IPS DF 4.7 (cell line): Measurements from ENCODE around the gene DGKZ.
A peak's percentile ranks its signal among the peaks of the same experiment; 100 is the strongest.

Experiments
- DNase-seq: peaks from one replicate; pipeline ENCODE4 v3.0.0-alpha.2; 2013; ENCODE audit warnings: low spot score; ENCODE audit errors: extremely low read depth

Gene DGKZ

DNA sequence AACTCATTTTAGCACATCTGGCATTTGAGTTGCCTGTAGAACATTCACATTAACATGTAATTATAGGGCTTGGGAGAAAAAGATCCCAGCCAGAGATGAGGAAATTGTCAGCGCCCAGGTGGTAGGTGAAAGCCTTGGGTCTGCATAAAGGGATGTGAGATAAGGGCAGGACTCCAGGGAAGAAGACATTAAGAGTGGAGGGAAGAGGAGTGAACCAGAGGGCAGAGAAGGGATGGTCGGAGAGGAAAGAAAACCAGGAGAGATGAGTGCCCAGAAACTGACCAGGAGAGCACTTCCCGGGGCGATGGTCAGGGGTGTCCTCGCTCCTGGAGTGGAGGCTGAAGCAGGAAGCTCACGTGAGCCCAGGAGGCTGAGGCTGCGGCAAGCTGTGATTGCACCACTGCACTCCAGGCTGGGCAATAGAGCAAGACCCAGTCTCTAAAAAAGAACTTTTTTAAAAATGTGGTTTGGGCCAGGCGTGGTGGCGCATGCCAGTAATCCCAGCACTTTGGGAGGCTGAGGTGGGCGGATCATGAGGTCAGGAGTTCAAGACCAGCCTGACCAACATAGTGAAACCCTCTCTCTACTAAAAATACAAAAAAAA is 20.3 kb upstream of the DGKZ start:
- no peak for DNase-seq

DNA sequence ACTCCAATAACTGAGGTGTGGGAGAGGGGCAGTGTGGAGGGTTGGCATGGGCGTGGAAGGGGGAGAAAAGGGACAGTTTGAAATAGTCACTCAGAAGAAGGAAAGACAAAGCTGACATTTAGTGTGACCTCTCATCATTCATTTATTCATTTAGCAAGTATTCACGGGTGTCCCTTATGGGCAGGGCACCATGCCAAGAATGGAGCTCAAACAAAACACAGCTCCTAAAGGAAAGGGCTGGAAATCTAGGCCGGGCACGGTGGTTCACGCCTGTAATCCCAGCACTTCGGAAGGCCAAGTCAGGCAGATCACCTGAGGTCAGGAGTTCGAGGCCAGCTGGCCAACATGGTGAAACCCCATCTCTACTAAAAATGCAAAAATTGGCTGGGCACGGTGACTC is 19.4 kb upstream of the DGKZ start:
- DNase-seq: no peak

- DNase-seq: no peak
Measured at GRCh38 chr11:46330154-46330553, 17.1 kb upstream of the DGKZ start.

GRCh38 chr11:46330563-46331281 is 16.5 kb upstream of the DGKZ start:
- DNase-seq: no peak

- DNase-seq: no peak
Measured at GRCh38 chr11:46331282-46331984, 15.8 kb upstream of the DGKZ start.

- no peak for DNase-seq
Measured at GRCh38 chr11:46332093-46332567, 15.1 kb upstream of the DGKZ start.

DNA sequence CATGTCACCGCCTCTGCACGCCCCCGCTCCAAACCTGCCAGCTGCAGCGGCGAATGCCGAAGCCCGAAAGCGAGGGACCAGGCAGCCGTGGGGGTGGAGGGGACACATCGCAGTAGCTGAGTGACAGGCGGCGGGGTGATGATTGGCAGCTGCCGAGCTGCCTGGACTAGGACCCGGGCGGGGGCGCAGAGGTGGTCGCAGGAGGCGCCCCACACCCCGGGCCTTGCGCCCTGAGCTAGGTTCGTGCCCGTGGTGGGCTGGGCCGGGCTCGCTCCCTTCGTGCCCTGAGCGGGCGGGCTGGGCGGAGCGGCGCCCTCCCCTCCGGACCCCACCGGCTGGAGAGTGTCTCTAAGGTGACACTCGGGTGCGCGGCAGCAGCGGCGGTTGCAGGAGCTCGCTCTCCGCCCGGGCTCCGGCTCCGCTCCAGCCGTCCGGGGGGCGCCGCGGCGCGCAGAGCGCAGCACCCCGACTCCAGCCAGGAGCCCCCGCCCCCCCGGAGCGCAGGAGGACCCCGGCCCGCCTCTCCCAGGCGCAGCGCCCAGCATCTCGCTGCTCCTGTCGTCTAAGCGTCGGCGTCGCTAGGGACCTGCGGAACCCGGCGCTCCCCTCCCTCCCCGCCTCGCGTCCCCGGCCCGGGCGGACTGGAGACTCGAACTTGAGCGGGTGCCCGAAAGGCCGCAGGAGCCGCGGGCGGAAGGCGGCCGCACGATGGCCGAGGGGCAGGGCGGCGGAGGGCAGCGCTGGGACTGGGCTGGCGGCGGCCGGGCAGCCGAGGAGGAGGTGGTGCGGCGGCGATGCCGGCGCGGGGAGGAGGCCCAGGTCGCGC is 14.5 kb upstream of the DGKZ start:
- no peak for DNase-seq

DNA sequence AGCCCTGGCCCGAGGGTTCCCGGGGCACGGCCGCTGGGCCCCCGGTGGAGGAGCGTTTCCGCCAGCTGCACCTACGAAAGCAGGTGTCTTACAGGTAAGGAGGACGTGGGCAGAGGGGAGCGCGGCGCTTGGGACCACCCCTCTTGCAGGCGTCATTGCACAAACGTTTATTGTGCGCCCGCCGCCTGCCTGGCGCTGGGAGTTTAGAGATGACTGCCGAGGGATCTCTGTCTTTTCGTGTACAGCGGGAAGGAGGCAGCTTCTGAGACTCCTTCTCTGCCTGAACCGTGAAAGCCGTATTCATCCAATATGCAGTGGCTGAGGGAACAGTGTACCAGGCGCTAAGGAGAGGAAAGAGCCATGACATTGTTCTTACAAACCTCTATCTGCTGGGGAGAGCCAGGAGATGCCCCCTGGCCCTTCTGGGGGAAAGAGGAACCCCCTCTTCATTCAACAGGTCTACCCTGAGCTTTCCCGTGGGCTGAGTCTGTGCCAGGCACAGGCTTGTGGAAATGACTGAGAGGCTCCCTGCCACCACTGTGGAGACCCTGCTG is 13.8 kb upstream of the DGKZ start:
- no peak for DNase-seq

DNA sequence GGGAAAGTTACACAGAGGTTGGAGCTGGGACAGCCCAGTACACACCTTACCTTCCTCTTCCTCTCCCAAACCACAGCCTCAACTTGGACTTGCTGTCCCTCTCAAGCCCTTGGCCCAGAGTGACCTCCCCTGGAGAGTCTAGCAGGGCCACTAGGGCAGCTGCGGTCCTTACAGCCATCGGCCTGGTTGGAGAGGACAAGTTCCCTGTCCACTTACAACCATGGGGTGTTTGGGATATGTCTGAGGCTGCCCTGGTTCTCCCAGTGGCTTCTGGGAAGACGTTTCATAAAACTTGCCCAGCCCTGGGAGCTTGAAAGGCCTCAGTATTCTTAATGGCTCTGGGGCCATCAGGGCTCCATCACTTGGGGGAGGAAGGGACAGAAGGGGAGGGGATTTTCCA is 13.1 kb upstream of the DGKZ start:
- no peak for DNase-seq

- DNase-seq: no peak
Measured at GRCh38 chr11:46335271-46335670, 12.0 kb upstream of the DGKZ start.

- no peak for DNase-seq
Measured at GRCh38 chr11:46335890-46336562, 11.2 kb upstream of the DGKZ start.

DNA sequence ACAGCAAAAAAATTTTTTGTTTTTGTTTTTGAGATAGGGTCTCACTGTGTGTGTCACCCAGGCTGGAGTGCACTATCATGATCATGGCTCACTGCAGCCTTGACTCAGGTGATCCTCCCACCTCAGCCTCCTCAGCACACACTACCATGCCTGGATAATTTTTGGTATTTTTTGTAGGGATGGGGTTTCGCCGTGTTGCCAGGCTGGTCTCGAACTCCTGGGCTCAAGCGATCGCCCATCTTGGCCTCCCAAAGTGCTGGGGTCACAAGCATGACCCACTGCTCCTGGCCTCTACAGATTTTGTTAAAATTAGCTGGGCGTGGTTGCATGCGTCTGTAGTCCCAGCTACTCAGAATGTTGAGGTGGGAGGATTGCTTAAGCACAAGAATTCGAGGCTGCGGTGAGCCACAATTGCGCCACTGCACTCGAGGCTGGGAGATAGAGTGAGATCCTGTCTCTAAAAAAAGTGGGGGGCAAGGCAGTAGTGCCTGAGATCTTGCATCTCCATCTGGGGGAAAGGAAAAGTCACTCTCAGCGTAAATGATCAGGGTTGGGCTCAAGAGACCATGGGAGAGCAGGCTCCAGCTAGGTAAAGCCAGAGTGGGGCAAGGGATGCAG is 10.6 kb upstream of the DGKZ start:
- no peak for DNase-seq

DNA sequence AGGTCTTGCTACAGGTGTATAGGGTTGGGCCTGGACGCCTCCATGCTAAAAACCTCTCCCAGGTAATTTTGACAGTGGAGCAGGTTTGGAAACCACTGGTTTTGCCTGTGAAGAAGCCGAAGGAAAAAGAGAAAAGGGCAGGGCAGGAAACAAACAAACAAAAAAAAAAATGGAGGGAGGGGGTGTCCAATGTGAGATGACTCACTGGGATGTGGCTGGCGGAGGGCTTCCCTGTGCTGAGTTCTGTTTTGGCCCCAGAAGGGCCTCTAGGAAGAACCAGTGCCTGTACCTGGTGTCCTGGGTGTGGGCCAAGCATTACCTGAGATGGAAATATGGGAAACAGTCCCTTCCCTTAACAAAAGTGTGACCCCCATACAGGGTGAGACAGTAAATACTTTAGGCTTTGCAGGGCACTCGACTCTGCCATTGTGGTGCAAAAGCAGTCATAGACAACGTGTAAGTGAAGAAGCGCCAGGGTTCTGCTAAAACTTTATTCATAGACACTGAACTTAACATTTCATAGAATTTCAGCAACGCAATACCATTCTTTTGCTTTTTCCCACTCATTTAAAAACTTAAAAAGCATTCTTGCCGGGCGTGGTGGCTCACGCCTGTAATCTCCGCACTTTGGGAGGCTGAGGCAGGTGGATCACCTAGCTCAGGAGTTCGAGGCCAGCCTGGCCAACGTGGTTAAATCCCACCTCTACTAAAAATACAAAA is 9.5 kb upstream of the DGKZ start:
- DNase-seq: no peak

DNA sequence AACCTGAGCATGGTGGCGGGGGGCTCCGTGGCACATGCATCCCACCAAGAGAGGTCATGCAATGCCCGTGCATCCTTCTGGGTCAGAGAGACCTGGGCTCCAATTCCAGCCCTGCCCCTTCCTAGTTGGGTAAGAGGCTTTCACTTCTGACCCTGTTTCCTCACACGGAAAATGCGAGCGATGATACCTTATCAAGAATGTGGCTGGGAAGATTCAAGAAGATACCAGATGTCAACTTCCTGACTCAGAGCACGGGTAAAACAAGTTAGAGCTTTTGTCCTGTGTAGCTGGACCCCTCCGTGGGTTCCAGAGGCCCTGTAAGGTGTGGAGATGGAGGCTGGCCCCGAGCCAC is 8.7 kb upstream of the DGKZ start:
- no peak for DNase-seq

GRCh38 chr11:46338988-46339666 is 8.1 kb upstream of the DGKZ start:
- peak; percentile 90 for DNase-seq

- no peak for DNase-seq
Measured at GRCh38 chr11:46339816-46340215, 7.4 kb upstream of the DGKZ start.

DNA sequence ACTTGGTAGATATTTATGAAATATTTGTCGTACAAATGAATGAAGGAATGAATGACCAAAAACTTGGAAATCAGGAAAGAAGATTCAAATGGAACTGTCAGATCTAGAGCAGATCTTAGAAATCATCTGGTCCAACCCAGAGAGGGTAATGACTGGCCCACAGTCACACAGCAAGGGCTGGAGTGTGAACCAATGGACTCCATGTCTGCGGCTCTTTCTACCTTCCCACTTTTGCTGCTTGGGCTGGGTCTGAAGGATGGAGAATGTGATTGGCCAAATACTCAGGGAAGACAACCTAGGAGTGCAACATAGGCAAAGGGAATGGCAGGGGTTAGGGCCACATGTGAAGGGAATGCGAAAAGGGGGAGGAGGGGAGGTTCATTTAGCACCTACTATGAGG is 5.8 kb upstream of the DGKZ start:
- DNase-seq: no peak

DNA sequence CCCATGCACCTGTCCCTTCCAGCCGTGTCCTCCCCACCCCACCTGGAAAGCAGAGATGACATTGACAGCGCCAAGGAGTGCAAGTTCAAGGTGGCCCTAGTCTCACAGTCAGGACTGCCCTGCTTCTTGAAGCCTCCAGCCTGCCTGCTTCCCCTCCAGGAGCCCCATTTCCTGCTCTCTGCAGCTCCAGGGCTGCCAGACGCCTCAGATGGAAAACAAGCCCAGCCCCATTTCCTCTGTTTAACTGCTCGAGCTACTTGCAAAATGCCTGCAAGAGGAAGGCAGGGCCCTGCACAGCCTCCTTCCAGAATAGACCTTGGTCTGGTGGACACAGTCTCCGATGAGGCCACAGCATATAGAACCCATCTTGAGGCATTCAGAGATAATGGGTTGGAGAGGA is 5.0 kb upstream of the DGKZ start:
- DNase-seq: no peak

- DNase-seq: no peak
Measured at GRCh38 chr11:46343520-46343919, 3.7 kb upstream of the DGKZ start.
